Stimulated activated CD4-positive, alpha-beta T cell treated with anti-CD3 and anti-CD28 coated beads, Interleukin-4, amount 100 ng/mL, for 48 hours (primary cell): Measurements from ENCODE around the gene SHLD1.
"Not testable (repeated sequence)": the region's sequence is repeated elsewhere in the genome, so short reads cannot be mapped to it uniquely, and the experiment has no call there.

Source experiments
- DNase-seq, 2 donors: peaks; one replicate each; pipeline ENCODE4 v3.0.0-alpha.2; 2020; ENCODE audit warnings: low read depth in 2 of 2

The SHLD1 gene

DNA sequence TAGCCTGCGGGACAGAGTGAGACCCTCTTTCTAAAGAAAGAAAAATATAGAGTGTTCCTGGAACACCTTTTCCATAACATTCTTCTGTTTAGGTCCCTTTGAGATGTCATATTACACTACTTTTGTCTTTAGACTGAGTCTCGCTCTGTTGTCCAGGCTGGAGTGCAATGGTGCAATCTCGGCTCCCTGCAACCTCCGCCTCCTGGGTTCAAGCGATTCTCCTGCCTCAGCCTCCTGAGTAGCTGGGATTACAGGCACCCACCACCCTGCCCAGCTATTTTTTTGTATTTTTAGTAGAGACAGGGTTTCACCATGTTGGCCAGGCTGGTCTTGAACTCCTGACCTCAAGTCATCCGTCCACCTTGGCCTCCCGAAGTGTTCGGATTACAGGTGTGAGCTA, 31.2 kb downstream of the SHLD1 start:
- not testable (repeated sequence) for DNase-seq

DNA sequence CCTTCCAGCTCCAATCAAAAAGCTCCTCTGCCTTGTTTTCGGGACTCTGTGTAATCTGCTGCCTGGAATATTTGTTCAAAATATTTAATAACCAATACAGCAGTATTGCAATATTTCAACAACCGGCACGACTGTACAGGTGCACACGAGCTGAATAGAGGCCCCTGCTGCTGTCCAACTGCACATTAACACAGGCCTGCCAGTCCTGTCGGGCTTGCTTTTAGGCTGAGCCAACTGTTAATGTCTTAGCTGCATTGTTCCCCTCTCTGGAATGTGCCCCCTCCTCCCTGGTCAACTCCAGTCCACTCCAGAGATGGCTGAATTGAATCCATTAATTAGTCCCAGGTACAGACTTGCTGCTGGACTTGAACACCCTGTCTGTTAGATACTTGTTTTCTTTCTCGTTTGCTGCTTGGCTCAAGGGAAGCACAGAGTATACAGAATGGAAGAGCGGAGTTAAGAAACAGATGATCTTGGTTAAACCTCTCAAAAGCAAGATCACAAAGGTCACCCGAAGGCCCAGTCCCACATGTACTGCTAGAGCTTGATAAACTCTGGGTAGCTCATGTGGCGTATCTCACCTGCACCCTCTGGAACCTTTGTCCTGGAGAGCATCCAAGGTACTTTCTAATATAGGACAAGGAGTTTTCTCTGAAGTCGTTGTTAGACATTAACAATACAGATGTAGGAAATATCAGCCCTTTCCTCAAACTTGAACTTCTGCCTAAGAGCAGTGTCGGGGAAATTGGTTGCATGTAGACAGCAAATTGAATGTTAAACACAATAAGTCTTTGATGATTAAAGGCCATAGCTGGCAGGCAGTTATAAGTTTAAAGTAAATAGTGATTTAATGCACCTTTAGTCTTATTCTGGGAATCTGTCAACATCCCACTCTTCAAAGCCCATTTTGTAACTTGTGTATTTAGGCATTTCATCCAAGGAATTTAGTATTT, 31.9 kb downstream of the SHLD1 start:
- DNase-seq, result no peak

DNA sequence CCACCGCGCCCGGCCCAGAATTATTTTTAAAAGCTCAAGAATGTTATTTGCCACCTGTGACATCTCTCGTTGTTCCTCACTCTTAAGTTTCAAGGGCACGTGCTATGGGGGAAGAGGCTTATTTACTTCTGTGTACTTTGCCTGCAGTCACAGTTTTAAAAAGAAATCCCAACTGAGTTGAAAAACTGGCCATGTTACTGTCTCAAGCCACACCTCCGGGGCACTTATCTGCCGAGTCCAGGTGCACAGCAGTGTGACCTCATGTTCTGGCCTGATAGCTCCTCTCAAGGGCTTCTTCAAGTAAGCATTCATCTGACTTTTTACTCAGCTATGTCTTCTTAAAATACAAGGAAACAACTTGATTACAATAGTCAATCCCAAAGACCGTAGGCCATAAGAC, 34.5 kb downstream of the SHLD1 start:
- no peak for DNase-seq

DNA sequence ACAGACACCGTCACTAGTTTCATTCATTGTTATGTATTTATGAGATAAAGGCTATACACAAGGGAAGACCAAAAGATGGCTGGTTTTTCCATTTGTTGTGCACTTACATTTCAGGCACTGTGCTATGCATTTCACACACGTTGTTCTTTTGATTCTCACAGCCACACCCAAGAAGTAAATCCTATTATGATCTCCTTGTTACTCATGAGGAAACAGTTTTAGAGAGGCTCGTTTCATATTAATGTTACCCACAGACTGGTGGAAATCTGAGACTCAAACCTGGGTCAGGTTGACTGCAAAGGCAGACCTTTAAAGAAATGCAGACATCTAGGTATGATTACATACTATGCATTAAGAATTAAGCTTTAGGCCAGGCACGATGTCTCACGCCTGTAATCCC, 34.9 kb downstream of the SHLD1 start:
- no peak for DNase-seq

DNA sequence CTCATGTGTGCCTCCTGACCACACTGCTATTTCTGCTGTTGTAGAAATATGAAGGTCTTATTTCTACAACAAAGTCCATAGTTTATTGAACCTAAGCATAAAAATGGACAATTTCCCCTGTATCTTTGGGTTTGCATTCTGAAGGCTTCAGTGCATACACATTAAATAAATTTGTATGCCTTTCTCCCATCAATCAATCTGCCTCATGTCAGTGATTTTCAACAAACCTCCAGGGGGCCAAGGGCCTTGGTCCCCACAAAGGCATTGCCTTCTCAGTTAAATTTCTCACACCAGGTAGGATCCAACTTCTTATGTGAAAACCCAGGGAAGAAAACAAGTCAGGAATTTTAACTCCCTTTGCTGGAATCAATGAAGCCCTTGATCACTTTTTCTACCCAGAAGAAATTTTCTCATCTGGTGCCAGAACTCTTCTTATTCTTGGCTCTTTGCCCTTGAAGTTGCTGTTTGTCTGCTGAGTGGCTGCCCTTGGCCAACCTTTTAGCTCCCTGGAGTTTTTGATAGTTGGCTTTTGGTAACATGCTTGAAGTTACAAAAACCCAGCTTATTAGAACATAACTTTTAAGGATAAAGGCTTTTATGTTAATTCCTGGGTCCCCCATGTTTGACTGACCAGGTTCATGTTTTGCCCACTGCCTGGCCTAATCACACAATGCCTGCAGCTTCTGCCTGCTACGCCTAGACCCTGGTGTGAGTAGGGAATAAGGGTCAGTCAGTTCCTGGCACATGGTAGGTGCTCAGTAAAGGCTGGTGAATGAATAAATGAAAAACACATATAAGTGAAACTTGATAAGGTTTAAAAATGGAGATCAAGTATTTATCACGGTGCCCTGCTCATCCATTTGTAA, 37.0 kb downstream of the SHLD1 start:
- DNase-seq, result no peak

DNA sequence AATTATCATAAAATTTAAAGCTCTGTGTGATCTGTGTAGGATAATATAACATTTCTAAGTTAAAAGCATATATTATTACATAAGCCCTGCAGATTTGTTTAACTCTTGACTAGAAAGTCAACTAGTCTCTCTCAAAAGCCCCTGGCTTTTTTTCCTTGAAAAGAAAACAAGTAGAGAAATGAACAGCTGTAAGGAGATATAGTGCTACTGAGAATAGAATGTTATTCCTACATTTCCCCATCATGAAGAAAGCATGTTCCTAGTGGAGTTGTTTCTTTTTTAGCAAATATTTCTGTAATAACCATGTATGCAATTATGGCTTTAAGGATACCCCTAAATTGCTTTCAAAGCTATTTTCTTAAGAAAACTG, 37.6 kb downstream of the SHLD1 start:
- no peak for DNase-seq

DNA sequence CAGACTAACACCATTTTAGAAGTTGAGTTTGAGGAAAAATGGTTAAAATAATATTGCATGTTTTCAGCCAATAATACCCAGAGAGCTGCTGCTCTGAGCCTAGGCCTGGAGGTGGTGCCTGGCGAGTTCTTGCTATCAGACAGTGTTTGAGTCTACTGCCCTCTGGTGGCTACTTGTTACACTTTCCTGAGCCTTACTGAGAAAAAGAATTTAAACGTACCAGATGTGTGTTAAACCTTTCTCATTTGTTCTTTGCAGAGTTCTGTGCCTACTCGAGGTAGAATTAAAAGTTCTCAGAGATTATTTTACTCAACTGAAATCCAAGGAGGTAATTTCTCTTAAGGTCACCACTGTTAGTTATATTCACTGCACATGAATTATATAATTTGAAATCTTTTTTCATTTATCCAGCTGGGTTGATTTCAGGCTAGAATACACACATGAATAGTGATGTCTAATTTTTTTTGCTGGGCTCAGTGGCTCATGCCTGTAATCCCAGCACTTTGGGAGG, 38.2 kb downstream of the SHLD1 start:
- peak; percentile 41 to 72 for DNase-seq

DNA sequence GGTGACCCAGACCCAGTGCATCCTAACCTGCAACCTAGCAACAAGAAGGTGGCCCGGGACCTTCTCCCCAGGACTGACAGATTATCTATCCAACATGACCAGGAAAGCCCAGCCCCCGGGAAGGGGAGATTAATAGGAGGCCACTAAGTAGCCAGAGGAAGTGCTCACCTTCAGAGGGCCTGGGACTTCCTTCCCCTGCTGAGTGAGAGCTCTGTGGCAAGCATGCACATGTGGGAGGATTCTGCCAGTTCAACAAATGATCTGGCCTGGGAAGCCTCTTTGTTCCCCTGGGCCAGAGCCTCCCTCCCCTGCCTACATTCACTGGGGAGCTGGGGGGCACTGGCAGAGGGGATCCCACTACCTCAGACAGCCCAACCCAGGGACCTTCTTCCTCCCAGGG, 39.6 kb downstream of the SHLD1 start:
- no peak for DNase-seq

DNA sequence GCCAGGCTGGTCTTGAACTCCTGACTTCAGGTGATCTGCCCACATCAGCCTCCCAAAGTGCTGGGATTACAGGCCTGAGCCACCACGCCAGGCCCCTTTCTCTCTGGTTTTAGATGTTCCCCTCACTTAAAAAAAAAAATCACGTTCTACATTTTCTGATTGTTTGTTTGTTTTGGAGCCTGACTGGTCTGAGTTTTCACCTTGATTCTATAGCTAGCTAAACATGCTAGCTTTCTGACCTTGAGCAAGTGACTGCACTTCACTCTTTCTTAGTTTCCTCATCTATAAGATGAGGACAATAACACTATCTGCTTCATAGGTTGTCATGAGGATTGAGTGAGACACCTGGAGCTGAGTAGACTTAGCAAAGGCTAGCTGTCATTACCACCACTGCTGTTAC, 43.7 kb downstream of the SHLD1 start:
- DNase-seq, result no peak

DNA sequence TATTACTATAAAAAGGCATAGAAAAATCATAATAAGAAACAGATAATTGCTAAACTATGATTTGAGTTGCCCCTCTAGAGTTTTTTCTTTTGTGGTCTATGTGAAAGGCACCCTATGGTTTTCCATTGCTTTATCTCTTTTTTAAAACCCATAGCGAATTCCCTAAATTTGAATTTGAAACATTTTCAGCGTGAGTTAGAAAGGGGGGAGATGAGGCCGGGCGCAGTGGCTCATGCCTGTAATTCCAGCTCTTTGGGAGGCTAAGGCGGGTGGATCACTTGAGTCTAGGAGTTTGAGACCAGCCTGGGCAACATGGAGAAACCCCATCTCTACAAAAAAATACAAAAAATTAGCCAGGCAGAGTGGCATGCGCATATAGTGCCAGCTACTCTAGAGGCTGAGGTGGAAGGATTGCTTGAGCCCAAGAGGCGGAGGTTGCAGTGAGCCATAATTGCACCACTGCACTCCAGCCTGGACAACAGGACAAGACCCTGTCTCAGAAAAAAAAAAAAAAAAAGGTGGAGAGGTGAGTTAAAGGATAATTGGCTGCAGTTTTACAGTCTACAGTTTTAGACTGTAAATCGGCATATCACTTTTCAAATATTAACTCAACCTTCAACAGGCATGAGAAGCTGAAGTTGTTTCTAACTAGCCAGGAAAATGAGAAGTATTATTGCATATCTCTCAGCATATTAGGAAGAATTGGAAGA, 46.3 kb downstream of the SHLD1 start:
- no peak for DNase-seq

DNA sequence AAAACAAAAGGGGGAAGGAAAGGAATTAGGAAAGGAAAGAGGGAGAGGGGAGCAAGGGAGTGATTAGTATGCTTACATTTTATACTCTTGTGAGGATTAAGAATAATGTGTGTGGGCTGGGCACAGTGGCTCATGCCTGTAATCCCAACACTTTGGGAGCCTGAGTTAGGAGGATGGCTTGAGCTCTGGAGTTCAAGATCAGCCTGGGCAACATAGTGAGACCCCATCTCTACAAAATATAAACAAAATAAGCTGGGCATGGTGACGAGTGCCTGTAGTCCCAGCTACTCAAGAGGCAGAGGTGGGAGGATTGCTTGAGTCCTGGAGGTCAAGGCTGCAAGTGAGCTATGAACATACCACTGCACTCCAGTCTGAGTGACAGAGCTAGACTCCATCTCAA, 47.0 kb downstream of the SHLD1 start:
- DNase-seq, result no peak

DNA sequence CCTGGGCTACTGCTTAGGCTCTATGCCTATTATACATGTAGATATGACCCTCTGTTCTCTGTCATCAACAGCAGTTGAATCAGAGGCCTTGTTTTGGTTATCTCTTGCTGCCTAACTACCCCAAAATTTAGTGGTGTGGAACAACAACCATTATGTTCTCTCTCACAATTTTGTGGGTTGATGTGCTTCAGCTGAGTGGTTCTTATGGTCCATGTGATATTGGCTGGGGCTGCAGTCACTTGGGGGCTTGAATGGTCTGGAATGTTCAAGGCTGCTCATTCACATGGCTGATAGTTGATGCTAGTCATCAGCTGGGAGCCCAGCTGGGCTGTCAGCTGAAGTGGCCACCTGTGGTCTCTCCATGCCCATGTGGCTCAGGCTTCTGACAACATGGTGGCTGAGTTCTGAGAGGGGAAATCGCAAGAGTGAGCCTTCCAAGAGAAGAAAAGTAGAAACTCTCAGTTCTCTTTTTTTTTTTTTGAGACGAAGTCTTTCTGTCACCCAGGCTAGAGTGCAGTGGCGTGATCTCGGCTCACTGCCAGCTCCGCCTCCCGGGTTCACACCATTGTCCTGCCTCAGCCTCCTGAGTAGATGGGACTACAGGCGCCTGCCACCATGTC, 47.8 kb downstream of the SHLD1 start:
- DNase-seq, result no peak

DNA sequence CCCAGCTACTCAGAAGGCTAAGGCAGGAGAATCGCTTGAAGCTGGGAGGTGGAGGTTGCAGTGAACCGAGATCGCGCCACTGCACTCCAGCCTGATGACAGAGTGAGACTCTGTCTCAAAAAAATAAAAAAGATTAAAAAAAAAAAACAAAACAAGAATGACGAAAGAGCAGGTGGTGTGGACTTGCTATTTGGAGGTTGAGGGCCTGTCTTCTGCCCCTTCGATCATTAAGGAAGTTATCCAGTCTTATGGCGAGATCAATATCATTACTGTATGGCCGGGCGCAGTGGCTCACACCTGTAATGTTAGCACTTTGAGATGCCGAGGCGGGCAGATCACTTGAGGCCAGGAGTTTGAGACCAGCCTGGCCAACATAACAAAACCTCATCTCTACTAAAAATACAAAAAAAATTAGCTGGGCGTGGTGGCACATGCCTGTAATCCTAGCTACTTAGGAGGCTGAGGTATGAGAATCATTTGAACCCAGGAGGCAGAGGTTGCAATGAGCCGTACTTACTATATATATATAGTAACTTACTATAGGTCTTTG, 53.6 kb downstream of the SHLD1 start:
- DNase-seq, result not testable (repeated sequence)

DNA sequence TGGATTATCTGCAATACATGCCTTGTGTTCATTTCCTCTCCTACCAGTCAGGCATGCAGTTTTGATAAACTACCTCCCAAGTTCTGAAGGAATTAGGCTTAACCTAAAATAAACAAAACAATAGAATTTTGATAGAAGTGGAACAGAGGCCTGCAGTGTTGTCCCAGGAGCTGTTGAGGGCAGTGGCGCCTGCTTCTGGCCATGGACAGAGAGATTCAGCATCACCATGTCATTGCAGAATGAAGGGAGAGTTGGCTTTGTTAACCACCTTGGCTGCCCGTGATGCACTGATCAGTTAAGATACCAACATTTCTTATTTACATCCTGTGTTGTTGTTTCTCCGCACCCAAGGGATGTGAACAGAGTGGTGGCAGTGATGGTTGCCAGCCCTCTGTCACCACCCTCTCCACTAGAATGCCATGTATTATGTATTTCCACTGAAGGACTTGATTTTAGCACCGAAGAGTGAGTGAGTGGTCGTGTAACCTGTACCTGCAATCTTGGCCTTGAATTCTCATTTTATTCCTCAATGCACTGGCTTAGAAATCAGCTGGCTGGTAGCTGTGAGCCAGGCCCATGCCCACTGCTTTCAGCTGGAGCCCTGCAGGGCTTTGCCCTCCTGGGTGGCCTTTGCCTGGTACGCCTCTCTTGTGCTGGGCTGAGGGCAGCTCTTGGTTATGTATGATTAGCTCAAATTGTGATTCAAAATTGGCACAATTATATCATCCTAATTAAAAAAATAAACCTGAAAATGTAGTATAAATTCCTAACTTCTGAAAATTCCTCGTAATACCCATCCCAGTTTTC, 56.5 kb downstream of the SHLD1 start:
- DNase-seq, result no peak

DNA sequence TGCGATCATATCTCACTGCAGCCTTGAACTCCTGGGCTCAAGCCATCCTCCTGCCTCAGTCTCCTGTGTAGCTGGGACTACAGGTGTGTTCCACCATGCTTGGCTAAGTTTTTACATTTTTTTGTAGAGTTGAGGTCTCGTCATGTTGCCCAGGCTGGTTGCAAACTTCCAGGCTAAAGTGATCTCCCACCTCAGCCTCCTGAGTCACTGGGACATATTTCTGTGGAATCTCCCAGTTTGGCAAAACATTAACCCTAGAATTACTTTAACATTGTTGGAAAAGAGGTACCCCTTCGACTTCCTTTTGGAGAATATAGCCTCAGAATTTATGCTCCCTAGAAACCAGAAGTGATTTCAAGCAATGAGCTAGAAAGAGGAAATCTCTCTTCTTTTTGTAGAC, 57.2 kb downstream of the SHLD1 start:
- DNase-seq, result no peak

DNA sequence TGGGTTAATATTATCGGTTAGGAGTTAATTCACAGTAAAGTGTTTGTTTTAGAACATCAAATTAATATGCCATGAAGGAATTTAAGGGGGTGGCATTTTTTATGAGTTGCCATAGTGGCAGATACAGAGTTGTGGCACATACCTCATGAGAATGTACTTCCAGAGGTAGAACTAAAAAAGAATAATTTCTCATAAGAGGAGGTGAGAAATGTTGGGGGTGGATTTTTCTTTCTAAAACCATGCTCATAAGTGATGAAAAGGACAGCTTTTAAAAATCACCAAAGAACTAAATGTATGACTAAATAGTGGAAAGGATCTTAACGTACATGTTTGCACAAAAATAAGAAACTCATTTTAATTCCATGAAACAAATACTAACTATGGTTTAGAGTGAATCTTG, 58.7 kb downstream of the SHLD1 start:
- no peak for DNase-seq

DNA sequence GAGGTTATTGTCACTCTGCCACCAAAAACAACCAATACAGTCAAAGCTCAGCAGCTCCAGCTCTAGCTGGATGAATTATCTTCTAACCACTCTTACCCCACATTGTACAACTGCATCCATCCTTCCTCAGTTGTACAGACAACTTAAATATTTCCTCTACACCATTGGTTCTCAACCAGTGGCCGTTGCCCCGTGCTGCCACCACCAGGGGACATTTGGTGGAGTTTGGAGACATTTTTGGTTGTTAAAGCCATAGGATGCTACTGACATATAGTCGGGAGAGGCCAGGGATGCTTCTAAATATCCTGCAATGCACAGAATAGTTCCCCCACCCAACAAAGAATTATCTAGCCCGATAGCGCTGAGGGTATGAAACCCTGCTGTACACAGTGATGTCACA, 59.3 kb downstream of the SHLD1 start:
- no peak for DNase-seq

DNA sequence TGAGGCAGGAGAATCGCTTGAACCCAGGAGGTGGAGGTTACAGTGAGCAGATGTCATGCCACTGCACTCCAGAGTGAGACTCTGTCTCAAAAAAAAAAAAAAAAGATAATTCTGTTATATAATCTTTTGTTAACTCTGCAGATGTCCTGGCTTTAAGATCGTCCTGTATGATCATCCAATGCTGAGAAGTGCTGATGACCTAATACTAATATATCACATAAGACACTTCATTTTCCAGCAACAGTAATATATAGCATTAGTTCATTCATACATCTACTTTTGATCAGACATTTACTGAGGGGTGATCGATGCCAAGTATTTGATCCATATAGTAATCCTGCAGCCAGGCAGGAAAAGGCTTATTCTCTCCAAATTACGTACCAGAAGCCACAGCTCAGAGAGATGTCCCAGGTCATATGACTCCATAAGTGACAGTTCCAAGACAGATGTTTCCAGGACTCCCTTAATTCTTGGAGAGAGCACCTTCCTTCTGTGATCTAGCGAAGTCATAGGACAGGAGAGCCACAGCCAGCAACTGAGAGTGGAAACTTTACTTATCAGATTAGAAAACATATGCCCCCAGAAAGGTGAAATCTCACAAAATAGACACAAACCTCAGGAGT, 60.7 kb downstream of the SHLD1 start:
- no peak for DNase-seq

DNA sequence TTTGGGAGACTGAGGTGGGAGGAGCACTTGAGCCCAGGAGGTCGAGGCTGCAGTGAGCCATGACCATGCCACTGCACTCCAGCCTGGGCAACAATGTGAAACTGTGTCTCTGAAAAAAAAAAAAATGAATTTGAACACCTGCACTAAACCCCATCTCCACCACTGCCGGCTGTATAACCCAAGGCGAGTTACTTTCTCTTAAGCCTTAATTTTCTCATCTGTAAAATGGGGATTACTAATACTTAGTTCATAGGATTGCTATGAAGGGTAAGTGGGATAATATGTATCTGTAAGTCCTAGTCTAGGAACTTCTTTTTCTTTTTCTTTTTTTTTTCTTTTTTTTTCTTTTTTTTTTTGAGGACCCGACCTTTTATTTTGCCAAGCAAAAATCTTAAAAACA, 61.5 kb downstream of the SHLD1 start:
- DNase-seq, result no peak

DNA sequence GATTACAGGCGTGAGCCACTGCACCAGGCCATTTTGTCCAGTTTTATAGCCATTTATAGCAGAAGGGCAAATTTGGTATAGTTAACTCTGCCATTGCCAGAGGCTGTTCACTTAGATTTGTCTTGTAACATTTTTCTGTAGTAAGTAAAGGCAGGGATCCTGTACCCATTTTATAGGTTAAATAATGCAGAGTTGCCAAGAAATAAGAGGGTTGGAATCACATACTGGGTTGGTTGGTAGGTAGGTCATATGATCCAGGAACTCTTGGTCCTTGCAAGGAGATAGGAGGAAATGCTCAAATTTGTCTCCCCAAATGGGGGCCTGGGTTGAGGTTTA, 68.1 kb downstream of the SHLD1 start:
- DNase-seq, result no peak
